GM23248 (cell line): ENCODE measurements around the gene PRDM12.

Experiments
- EZH2 ChIP-seq: fragments of 200-600 bp; sonication (generic); IDR thresholded peaks from 2 replicates; pipeline ENCODE4 v1.6.1; 2018; ENCODE audit warnings: antibody characterized with exemption, mild to moderate bottlenecking; ENCODE audit not compliant: insufficient read depth, poor library complexity, severe bottlenecking
- EZH2phosphoT487 ChIP-seq: fragments of 200-600 bp; sonication (generic); IDR thresholded peaks from 2 replicates; pipeline ENCODE4 v1.6.1; 2018; ENCODE audit warnings: antibody characterized with exemption, moderate library complexity, mild to moderate bottlenecking, low read depth; ENCODE audit not compliant: insufficient read depth

- no peak for TF ChIP-seq EZH2
- no peak for TF ChIP-seq EZH2phosphoT487
Observed at GRCh38 chr9:130639866-130640555, 24.4 kb upstream of the PRDM12 start.
